Measurements from ENCODE around the gene F7. TPM values are rescaled to one million over a fixed set of nuclear protein-coding genes. Genes with fewer than 3 reads are reported as not detected.
"Not testable (repeated sequence)": the region's sequence is repeated elsewhere in the genome, so short reads cannot be mapped to it uniquely, and the experiment has no call there.

Gene F7
- total RNA-seq, 2 experiments from 2014 or later: not detected

DNA sequence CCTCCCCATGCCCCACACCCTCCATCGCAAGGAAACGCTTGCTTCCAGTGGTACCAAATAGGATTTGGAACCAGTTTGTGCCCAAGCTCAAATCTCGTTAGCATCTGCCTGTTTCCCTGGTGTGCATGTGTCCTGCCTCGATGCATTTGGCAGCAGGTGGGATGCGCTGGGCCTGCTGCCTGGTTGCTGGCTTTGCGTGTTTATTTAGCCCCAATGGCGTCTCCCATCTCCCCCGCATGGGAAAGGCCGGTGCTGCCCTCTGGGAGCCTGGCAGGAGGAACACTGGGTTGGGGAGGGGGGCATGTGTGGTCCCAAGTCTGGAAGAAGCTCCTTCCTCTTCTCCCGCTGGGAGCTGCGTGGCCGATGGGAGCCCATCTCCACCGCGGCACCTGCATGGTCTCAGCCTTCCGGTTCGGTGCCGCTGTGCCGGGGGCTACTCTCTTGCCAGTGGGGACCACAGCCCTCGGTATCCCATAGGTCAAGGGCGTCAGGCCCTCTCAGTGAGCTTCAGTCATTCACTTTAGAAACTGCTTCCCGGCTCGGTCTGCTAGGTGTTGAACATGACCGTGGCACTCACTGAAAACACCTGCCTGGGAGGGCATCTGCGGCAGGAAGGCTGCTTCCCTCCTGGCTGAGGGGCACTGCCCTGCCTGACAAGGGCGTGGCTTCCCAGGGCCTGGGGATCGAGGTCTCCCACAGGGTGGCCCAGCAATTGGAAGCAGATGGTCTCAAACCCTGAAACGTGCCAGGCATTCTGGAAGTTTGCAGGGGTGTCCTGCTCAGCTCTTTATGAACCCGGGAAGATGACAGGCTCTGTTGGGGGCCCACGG is 11.8 kb upstream of the F7 start:
- no peaks in the 10 kb centered on the region for H3K4me1 Mint-ChIP-seq
- POLR2A ChIA-PET: no interaction called here
- H3K27me3 Mint-ChIP-seq: no peaks in the 10 kb centered on the region

DNA sequence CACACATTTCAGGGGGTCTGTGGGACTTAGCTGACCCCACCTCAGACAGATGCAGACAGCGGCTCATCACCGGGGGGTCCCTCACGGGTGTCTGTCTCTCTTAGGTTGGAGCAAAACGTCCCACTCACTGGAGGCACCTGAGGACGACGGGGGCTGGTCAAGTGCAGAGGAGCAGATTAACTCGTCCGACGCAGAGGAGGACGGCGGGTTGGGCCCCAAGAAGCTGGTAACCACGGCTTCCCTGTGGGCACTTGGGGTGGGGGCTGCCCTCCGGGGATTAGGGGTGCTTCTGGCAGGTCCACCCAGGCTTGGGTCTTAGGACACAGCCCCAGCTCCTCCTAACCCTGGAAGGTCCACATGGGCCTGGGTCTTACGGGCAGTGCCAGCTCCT is 11.2 kb upstream of the F7 start:
- no peaks in the 10 kb centered on the region for H3K36me3 Mint-ChIP-seq (ENCODE audit: low read depth)
- ChIA-PET POLR2A (no interaction called here), CTCF (interaction anchor here (1.4 kb wide), 1 partner anchor 9 kb away, joined by 3 read pairs; no protein-coding TSS in a partner anchor)
- no peak for DNase-seq
- no peaks in the 10 kb centered on the region for H3K9me3 Mint-ChIP-seq
- H3K4me1 Mint-ChIP-seq: no peaks in the 10 kb centered on the region
- H3K4me3 Mint-ChIP-seq: no peak overlapping the region
- H3K27me3 Mint-ChIP-seq: no peaks in the 10 kb centered on the region
- H3K27ac Mint-ChIP-seq: no peak overlapping the region

More for the DNA sequence above, 11.8 kb upstream of the F7 start:
- Mint-ChIP-seq H3K4me3 (no peak overlapping the region), H3K27ac (no peak overlapping the region), H3K36me3 (ENCODE audit: low read depth) (no peaks in the 10 kb centered on the region), H3K9me3 (no peaks in the 10 kb centered on the region)
- DNase-seq: no peak
- CTCF ChIA-PET: interaction anchor here (1.4 kb wide), 1 partner anchor 9 kb away, joined by 3 read pairs; no protein-coding TSS in a partner anchor

DNA sequence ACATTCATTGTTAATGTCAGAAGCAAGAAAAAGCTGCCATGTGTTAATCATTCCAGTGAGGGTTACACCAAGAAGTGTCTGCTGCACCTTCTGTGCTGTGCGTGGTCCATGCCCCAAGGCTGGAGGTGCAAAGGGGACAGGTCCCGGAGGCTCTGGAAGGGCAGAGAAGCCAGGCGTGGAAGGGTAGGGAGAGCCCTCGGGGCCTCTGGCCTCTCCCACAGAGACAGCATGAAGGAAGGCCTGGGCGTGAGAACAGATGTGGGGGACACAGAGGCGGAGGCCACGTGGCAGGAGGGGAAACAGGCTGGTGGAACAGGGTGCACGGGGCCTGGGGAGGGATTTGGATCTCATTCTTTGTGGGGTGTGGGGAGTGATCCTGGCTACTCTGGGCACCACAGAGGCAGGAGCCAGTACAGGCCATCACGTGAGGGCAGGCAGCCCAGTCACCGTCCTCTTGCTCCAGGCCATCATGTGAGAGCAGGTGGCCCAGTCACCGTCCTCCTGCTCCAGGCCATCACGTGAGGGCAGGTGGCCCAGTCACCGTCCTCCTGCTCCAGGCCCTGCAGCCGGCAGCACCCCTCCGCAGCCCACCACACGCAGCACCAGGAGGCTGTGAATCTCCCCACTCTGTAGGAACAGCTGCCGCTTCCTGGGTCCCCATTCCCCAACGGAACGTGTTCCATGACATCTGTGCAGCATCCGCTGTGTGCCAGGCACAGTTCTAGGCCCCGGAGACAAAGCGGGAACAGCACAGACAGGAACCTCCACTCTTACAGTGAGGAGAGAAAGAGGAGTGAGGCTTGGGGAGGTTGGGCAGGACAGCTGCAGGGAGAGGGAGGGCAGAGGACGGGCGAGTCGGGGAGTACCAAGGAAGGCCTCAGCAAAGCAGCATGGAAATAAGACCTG is 10.2 kb upstream of the F7 start:
- Mint-ChIP-seq H3K27me3 (no peaks in the 10 kb centered on the region), H3K4me1 (no peaks in the 10 kb centered on the region), H3K4me3 (no peak overlapping the region), H3K36me3 (ENCODE audit: low read depth) (no peaks in the 10 kb centered on the region), H3K9me3 (no peaks in the 10 kb centered on the region), H3K27ac (no peak overlapping the region)
- DNase-seq: no peak
- ChIA-PET POLR2A (no interaction called here), CTCF (no interaction called here)

DNA sequence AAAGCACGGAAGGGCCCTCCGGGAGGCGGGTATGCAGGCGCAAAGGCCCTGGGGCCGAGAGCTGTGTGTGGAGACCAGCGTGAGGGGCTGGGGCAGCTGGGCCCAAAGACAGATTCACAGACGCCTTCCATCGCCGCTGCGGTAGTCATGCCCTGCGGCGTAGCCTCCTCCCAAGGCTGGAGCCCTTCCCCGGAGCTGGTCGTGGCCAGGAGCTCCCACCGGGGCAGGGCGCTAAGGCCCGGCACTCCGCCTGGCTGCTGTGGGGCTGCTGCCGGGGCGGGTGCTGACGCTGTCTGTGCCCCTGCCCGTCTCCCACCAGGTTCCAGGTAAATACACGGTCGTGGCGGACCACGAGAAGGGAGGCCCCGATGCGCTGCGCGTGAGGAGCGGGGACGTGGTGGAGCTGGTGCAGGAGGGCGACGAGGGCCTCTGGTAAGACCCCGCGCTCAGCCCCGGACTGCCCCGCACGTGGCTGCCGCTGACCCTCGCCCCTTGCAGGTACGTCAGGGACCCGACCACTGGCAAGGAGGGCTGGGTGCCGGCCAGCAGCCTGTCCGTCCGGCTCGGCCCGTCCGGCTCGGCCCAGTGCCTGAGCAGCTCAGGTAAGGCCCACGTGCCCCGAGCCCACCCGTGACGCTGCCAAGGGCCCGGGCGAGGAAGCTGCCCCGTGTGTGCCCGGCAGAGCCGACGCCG is 9.4 kb upstream of the F7 start:
- POLR2A ChIA-PET: no interaction called here
- no peaks in the 10 kb centered on the region for H3K27me3 Mint-ChIP-seq
- no peaks in the 10 kb centered on the region for H3K36me3 Mint-ChIP-seq (ENCODE audit: low read depth)

DNA sequence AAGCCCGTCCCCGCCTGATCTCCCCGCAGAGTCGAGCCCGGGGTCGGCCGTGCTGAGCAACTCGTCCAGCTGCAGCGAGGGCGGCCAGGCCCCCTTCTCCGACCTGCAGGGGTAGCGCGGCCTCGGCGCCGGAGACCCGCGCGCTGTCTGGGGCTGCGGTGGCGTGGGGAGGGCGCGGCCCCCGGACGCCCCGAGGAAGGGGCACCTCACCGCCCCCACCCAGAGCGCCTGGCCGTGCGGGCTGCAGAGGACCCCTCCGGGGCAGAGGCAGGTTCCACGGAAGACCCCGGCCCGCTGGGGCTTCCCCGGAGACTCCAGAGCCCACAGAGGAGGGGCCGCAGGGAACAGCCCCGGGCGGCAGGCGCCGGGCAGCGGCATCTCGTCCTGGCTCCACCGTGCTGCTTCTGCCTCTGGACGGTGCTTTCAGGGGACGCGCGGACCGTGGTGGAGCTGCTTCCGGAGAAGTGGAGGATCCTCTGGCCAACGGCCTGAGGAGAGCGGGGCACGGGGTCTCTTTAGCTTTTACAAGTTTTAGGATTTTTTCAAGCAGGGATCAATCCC is 8.8 kb upstream of the F7 start:
- DNase-seq: no peak
- ChIA-PET CTCF (no interaction called here), POLR2A (no interaction called here)
- Mint-ChIP-seq H3K4me3 (no peak overlapping the region), H3K4me1 (no peaks in the 10 kb centered on the region), H3K27ac (no peak overlapping the region), H3K9me3 (no peaks in the 10 kb centered on the region), H3K36me3 (ENCODE audit: low read depth) (no peaks in the 10 kb centered on the region), H3K27me3 (no peaks in the 10 kb centered on the region)

More for the DNA sequence above, 9.4 kb upstream of the F7 start:
- no peak overlapping the region for H3K27ac Mint-ChIP-seq
- no peaks in the 10 kb centered on the region for H3K4me1 Mint-ChIP-seq
- CTCF ChIA-PET: no interaction called here
- no peaks in the 10 kb centered on the region for H3K9me3 Mint-ChIP-seq
- no peak for DNase-seq
- H3K4me3 Mint-ChIP-seq: no peak overlapping the region

DNA sequence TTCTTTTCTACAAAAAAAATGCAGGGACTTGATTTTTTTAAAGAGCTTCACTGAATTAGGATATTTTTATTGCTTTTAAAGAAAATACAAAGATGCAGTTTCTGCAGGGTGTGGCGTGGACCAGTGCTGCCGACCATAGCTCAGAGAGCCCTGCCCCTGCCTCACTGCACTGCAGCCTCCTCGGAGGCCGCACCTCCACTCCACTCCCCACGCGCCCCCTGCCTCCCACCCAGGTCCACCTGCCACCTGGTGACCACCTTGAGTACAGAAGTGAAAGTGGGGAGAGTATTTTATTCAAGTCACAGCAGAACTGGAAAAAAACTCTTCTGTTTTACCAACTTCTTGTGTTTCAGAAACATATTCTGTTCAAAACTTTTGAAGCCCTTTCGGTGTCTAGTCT is 7.9 kb upstream of the F7 start:
- Mint-ChIP-seq H3K9me3 (no peaks in the 10 kb centered on the region), H3K36me3 (ENCODE audit: low read depth) (no peaks in the 10 kb centered on the region), H3K27me3 (no peaks in the 10 kb centered on the region), H3K27ac (no peak overlapping the region), H3K4me1 (no peaks in the 10 kb centered on the region), H3K4me3 (no peak overlapping the region)
- ChIA-PET CTCF (no interaction called here), POLR2A (no interaction called here)
- no peak for DNase-seq

DNA sequence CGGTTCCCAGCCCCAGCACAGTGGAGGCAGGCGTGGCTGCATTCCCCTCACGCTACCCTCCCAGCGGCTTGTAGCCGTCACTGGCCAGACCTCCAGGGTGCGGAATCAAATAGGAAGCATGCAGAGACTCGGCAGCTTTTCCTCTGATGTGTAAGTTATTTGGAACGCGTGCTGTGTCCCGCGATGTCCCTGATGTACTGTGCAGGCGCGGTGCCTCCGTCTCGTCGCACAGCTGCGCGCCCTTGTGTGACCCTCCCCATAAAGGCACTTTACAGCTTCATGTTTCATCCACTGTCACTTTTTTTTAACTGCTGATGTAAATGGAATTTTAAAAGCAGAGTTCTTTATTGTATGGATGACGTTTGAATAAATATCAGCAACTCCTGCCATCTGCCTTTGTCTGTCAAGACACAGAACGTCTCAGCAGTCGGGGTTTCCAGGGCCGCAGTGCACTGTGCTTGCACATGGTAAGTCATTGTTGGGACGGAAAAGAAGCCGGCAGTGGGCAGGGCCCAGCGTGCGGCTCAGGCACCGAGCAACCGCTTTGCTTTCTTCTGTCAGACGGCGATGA is 7.3 kb upstream of the F7 start:
- Mint-ChIP-seq H3K27me3 (no peaks in the 10 kb centered on the region), H3K9me3 (no peaks in the 10 kb centered on the region), H3K4me1 (no peaks in the 10 kb centered on the region), H3K27ac (no peak overlapping the region), H3K4me3 (no peak overlapping the region), H3K36me3 (ENCODE audit: low read depth) (no peaks in the 10 kb centered on the region)
- DNase-seq: no peak
- CTCF ChIA-PET: no interaction called here
- POLR2A ChIA-PET: no interaction called here

DNA sequence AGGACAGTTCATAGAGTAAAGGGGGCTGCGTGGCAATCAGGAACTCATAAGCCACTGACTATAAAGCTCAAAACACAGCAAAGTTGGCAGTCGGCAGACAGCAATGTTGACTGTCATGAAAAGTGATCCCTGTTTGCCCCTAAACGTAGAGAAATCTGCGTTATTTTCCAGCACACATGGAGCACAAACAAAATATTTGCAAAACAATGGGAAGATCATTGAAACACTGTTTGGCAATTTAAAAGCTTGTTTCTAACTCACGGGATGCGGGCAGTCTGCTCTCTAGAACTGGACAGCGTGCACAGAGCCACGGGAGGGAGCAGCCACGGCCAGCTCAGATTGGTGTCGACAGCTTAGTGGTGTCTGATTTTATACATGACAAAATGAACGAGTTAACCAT is 6.4 kb upstream of the F7 start:
- ChIA-PET POLR2A (no interaction called here), CTCF (no interaction called here)
- H3K27ac Mint-ChIP-seq: no peak overlapping the region
- no peak overlapping the region for H3K4me3 Mint-ChIP-seq
- H3K4me1 Mint-ChIP-seq: no peaks in the 10 kb centered on the region
- no peaks in the 10 kb centered on the region for H3K9me3 Mint-ChIP-seq
- H3K36me3 Mint-ChIP-seq (ENCODE audit: low read depth): no peaks in the 10 kb centered on the region
- no peaks in the 10 kb centered on the region for H3K27me3 Mint-ChIP-seq
- DNase-seq: no peak

DNA sequence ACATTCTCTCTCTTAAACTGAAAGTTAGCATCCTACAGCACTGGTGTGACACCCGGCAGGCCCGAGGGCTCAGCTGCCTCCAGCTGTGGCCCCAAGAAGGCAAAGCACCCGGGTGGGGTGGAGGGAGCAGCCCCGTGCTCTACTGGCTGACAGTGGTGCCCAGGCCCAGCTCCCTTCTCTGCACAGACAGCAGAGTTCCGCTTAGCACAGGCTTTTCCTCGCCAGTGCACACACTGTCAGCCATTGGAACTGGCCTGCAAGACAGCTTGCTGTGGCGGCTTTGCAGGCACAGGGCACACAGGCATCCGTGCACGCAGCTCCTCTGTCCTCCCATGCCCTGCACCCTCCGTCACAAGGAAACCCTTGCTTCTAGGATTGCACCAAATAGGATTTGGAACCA is 3.3 kb upstream of the F7 start:
- H3K9me3 Mint-ChIP-seq; POLR2A ChIA-PET; H3K4me1 Mint-ChIP-seq; H3K27me3 Mint-ChIP-seq; H3K27ac Mint-ChIP-seq; H3K4me3 Mint-ChIP-seq; H3K36me3 Mint-ChIP-seq (ENCODE audit: low read depth); DNase-seq: not testable (repeated sequence)
- CTCF ChIA-PET: interaction anchor here (1.1 kb wide), 1 partner anchor 8 kb away, joined by 3 read pairs; no protein-coding TSS in a partner anchor

DNA sequence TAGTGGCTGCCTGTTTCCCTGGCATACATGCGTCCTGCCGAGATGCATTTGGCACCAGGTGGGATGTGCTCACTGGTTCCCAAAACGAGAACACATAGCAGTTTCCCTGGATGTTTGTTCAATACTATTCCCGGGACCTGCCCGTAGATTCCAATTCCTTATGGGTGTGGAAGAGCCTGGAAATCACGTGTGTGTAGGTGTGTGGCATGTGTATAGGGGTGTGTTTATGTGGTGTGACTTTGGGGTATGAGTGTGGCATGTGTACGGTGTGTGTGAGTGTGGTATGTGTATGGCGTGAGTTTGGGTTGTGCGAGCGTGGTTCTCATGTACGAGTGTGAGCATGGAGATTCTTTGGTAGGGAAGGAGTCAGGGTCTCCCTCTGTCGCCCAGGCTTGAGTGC is 2.9 kb upstream of the F7 start:
- Mint-ChIP-seq H3K4me3 (no peak overlapping the region), H3K36me3 (ENCODE audit: low read depth) (no peaks in the 10 kb centered on the region), H3K9me3 (no peaks in the 10 kb centered on the region), H3K27me3 (no peaks in the 10 kb centered on the region), H3K4me1 (no peaks in the 10 kb centered on the region), H3K27ac (no peak overlapping the region)
- POLR2A ChIA-PET: no interaction called here
- CTCF ChIA-PET: interaction anchor here (1.1 kb wide), 1 partner anchor 9 kb away, joined by 3 read pairs; no protein-coding TSS in a partner anchor
- DNase-seq: no peak

DNA sequence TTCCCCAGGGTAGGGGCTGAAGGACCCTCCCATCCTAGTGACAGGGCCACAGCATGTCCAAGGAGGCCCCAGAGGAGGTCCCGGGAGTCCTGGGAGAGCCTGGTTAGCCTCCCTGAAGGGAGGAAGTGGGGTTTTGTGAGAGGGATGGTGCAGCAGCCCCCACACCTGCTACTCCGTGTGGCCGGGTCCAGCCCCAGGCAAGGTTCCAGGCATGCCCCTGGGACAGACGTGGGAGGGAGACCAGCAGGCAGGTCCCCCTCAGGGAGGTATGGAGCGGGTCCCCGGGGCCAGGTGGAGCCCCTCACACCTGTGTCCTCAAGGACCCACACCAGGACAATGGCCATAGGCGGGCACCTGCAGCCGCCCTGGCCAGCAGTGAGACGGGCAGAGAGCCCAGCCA is 1.9 kb upstream of the F7 start:
- Mint-ChIP-seq H3K36me3 (ENCODE audit: low read depth) (no peaks in the 10 kb centered on the region), H3K9me3 (no peaks in the 10 kb centered on the region), H3K27ac (no peak overlapping the region), H3K4me1 (no peaks in the 10 kb centered on the region), H3K4me3 (no peak overlapping the region), H3K27me3 (no peaks in the 10 kb centered on the region)
- CTCF ChIA-PET: interaction anchor here (1.1 to 1.2 kb wide), 2 partner anchors 10 to 12 kb away, joined by 3 read pairs; no protein-coding TSS in a partner anchor
- POLR2A ChIA-PET: no interaction called here
- no peak for DNase-seq

DNA sequence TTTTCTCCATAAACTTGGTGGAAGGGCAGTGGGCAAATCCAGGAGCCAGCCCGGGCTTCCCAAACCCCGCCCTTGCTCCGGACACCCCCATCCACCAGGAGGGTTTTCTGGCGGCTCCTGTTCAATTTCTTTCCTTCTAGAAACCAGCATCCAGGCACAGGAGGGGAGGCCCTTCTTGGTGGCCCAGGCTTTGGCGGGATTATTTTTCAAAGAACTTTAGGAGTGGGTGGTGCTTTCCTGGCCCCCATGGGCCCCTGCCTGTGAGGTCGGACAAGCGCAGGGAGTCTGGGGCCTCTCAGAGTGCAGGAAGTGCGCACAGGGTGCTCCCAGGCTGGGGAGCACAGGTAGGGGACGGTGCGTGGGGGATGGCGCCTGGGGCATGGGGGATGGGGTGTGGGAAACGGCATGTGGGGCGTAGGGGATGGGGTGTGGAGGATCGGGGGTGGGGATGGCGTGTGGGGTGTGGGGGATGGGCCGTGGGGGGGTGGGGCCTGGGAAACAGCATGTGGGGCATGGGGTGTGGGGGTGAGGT is 396 bp downstream of the F7 start:
- H3K4me1 Mint-ChIP-seq: no peaks in the 10 kb centered on the region
- no peak for DNase-seq
- no peak overlapping the region for H3K27ac Mint-ChIP-seq
- no peaks in the 10 kb centered on the region for H3K36me3 Mint-ChIP-seq (ENCODE audit: low read depth)
- H3K4me3 Mint-ChIP-seq: no peak overlapping the region
- peaks cover 5% of the 10 kb centered on the region for H3K27me3 Mint-ChIP-seq
- POLR2A ChIA-PET: no interaction called here
- CTCF ChIA-PET: no interaction called here
- H3K9me3 Mint-ChIP-seq: no peaks in the 10 kb centered on the region
